Activated naive CD4-positive, alpha-beta T cell (primary cell): ENCODE data around the gene MYO9B.
"Not testable (repeated sequence)": the region's sequence is repeated elsewhere in the genome, so short reads cannot be mapped to it uniquely, and the experiment has no call there.

ENCODE experiments used
- DNase-seq, 4 experiments: peaks; one replicate each; lab custom pipeline; 2025; lab: John Stamatoyannopoulos, UW

The MYO9B gene

GRCh38 chr19:17090583-17090982, 15.0 kb downstream of the MYO9B start:
- no peak for DNase-seq

GRCh38 chr19:17091758-17092333, 16.3 kb downstream of the MYO9B start:
- peak in 1 of 4 experiments; percentile 23 for DNase-seq

DNA sequence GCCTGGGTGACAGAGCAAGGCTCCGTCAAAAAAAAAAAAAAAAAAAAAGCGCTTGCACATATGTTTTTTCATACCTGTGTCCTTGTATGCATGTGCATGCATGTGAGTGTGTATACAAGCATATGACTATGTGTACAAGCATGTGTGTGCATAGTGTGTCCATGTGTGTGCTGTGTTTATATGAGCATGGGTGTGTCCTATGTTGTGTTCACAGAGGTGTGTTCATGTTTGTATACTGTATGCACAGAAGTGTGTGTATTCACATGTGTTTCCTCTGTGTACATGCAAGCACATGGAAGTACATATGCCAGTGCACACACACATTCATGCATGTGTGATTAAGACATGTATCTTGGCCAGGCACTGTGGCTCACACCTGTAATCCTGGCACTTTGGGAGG, 17.1 kb downstream of the MYO9B start:
- DNase-seq, result no peak

- DNase-seq, result not testable (repeated sequence)
Observed at GRCh38 chr19:17094694-17095093, 19.1 kb downstream of the MYO9B start.

DNA sequence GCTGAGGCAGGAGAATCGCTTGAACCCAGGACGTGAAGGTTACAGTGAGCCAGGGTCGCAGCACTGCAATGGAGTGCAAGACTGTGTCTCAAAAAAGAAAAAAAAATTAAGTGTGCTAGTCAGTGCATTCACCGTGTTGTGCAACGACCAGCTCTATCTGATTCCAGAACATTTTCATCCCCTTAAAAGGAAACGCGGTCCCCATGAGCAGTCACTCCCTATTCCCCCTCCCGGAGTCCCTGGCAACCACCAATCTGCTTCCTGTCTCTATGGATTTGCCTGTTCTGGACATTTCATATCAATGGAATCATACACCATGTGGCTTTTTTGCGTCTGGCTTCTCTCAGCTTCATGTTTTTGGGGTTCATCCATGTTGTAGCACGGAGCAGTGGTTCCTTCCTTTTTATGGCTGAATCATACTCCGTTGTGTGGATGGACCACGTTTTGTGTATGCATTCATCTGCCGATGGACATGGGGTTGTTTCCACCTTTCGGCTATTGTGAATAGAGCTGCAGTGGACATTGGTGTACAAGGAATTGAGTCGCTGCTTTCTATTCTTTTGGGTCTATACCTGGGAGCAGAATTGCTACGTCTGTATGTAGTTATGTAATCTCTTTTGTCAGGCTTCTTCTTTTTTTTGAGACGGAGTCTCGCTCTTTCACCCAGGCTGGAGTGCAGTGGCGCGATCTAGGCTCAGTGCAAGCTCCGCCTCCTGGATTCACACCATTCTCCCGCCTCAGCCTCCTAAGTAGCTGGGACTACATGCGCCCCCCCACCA, 19.8 kb downstream of the MYO9B start:
- no peak for DNase-seq

- DNase-seq, result no peak
Observed at GRCh38 chr19:17097593-17098126, 22.1 kb downstream of the MYO9B start.

DNA sequence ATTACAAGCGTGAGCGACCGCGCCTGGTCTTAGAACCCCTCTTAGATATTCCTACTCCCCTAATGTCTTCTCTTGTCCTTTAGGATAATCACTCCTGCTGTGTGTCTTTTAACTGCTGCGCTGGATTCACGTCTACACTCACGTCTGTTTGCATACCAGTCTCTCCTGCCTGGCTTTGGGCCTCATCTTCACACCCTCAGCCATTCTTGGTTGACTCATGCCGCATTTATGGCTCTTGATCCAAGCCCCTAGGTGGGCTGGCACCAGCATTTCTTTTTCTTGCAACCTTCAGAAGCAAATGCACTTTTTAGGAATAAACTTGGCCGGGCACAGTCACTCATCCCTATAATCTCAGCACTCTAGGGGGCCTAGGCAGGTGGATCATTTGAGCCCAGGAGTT, 22.7 kb downstream of the MYO9B start:
- no peak for DNase-seq

DNA sequence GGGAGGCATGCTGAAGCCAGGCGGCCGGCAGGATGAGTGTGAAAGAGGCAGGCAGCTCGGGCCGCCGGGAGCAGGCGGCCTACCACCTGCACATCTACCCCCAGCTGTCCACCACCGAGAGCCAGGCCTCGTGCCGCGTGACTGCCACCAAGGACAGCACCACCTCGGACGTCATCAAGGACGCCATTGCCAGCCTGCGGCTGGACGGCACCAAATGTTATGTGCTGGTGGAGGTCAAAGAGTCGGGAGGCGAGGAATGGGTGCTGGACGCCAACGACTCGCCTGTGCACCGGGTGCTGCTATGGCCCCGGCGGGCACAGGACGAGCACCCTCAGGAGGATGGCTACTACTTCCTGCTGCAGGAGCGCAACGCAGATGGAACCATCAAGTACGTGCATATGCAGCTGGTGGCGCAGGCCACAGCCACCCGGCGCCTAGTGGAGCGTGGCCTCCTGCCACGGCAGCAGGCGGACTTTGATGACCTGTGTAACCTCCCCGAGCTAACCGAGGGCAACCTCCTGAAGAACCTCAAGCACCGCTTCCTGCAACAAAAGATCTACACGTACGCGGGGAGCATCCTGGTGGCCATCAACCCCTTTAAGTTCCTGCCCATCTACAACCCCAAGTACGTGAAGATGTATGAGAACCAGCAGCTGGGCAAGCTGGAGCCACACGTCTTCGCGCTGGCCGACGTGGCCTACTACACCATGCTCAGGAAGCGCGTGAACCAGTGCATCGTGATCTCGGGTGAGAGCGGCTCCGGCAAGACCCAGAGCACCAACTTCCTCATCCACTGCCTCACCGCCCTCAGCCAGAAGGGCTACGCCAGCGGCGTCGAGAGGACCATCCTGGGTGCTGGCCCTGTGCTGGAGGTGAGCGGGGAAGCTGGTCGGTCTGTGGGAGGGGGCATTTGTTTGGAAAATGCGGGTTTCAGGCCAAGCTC, 26.4 kb downstream of the MYO9B start:
- no peak for DNase-seq

DNA sequence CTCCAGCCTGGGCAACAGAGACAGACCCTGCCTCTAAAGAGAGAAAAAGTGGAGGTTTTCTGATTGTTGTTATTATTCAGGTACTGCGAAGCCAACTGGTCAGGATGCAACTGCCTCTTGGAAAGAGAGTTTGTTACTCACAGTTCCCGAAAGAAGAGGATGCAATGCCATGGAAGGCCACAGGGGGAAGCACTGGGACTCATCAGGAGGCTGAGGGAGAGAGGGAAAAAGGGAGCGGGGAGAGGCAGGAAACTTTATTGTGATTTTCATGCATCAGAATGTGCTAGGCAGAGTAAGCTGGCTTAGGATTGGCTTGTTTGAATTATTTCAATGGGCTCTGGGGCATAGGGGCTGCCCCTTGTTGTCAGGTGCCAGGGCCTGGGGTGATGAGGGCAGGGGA, 27.6 kb downstream of the MYO9B start:
- DNase-seq, result no peak

DNA sequence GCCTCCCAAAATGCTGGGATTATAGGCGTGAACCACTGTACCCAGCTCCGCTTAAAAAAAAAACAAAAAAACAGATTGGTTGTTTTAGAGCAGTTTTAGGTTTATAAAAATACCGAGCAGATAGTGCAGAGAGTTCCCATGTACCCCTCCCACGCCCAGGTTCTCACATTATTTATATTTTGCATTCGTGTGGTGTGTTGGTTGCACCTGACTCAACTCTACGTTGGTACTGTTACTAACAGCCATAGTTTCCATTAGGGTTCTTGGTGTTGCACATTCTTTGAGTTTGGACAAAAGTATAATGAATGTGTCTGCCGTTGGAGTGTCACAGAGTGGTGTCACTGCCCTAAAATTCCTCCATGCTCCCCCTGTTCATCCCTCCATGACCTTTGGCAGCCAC, 29.1 kb downstream of the MYO9B start:
- DNase-seq, result no peak

DNA sequence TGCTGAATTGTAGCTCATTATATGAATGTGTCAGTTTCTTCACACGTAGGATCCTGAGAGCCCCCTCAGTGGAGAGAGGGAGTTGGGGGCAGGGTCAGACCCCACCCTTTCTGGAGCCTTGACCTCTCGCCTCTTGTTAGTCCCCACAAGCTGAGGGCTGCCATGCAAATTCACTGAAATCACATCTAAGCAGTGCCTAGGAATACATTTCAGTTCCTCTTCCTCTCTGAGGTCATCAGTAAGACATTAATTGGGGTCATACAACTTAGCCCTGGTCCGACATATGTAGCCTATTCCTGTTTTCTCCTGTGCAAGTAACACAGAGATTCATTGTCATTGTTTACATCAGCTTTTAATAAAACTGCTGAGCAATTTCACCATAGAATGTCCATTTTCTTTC, 30.0 kb downstream of the MYO9B start:
- DNase-seq, result no peak

DNA sequence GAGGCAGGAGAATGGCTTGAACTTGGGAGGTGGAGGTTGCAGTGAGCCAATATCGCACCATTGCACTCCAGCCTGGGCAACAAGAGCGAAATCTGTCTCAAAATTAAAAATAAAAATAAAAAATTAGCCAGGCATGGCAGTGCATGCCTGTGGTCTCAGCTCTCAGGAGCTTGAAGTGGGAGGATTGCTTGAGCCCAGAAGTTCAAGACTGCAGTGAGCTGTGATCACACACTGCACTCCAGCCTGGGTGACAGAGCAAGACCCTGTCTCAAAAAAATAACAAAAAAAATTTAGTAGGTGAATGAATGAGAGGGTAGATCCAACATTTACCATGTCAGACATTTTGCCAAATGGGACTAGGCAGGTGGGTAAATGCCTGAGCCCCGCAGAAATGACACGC, 31.4 kb downstream of the MYO9B start:
- not testable (repeated sequence) for DNase-seq

DNA sequence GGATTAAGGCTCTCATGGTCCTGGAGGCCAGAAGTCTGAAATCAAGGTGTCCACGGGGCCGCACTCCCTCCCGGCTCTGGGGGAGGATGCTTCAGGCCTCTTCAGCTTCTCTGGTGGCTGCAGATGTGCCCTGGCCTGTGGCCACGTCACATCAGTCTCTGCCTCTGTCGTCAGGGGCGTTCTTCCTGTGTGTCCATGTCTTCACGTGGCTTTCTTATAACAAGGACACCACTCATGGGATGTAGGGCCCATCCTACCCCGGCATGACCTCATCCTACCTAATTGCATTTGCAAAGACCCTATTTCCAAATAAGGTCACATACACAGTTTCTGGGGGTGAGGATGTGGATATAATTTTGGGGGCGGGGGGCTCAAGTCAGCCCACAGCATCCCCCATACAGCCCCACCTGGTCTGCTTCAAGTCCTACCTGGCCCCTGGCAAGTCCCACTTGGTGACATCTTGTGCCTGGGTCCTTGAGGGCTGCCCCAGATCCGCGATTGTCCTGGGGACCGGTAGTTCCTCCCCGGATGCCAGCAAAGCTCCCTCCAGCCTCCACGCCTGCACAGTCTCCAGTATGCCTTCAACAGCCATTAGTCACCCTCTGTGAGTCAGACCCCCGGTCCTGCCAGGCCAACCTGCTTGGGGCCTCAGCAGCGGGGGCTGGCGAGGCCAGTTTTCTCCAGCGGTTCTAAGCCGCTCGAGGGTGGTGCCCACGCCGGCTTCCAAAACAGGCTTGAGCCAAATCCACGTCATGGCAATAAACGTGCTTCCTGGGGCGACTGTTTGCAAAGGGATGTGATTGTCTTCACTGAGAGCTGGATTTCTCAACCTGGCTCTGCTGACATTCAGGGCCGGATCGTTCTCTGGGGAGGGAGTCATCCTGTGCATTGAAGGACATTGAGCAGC, 32.2 kb downstream of the MYO9B start:
- DNase-seq, result no peak

- no peak for DNase-seq
Observed at GRCh38 chr19:17108453-17108784, 32.8 kb downstream of the MYO9B start.

- DNase-seq, result no peak
Observed at GRCh38 chr19:17109300-17109699, 33.7 kb downstream of the MYO9B start.

GRCh38 chr19:17109962-17110598, 34.5 kb downstream of the MYO9B start:
- DNase-seq, result no peak

DNA sequence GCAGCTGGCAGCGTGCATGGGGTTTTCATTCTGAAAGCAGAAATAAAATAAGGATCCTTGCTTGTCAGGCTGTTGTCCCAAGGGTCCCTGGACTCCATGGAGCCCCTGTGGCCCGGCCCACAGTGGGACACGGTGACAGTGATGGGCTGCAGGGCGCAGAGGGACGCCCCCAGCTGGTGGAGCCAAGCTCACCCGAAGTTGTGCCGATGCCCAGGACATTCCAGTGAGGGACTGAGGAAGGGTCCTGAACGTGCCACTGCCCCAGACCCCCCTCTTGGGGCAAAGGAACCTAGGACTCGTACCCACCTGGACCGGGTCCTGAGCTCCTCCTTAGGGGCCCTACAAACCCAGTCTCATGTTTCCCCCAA, 35.0 kb downstream of the MYO9B start:
- DNase-seq, result no peak

GRCh38 chr19:17111766-17112165, 36.2 kb downstream of the MYO9B start:
- no peak for DNase-seq

DNA sequence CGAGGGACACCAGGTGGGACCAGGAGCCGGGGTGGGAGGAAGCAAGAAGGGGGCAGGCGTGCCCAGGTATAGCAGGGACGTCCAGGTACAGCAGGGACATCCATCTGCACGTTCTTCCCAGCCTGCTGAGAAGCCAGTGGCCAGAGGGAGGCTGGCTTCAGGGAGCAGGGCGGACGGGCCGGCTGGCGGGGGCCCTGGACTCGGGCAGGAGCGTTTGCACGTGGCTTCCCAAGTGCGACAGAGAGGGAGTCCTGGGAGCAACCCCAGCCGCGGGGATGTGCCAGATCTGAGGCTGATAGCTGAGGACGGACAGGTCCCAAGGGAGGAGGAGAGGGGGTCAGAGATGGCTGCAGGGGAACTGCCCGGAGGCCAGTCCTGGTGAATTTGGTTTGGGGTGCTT, 36.7 kb downstream of the MYO9B start:
- DNase-seq, result no peak

- no peak for DNase-seq
Observed at GRCh38 chr19:17112700-17113099, 37.1 kb downstream of the MYO9B start.

DNA sequence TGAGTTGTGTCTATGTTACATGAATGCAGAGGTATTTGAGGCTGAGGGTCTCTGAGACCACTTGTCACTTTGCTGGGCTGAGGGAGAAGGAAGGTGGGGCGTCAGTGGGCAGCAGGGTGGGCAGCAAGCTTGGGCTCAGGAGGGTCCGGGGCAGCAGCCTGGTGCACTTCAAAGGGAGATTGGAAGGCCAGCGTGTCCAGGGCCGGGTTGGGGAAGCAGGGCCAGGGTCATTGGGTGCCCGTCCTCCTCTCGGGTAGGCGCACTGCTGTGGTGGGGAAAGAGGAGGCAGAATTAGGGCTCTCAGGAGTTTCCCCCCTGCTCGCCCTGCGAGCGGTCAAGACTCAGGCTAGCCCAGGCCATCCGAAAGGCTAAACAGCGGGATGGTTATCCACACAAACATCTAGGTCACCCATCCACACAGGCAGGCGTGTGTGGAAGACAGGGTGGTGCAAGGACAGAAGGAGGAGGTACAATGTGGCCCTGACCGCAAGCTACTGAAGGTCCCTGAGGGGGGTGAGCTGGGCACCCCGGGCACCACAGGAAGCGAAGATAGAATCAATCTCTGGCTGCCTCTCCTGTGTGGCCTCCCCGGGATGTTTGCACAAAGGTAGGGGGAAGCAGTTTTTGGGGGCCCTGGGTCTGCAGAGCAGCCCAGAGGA, 37.7 kb downstream of the MYO9B start:
- no peak for DNase-seq
